Rectal smooth muscle tissue (tissue), 1 donor: ENCODE results near the gene CARNS1.
"Not testable (repeated sequence)": the region's sequence is repeated elsewhere in the genome, so short reads cannot be mapped to it uniquely, and the experiment has no call there.

ENCODE experiments used
- H3K27ac ChIP-seq: one replicate; pipeline ENCODE4 v1.7.0; 2013; ENCODE audit warnings: low read depth, low read length, inconsistent platforms
- H3K27me3 ChIP-seq: one replicate; pipeline ENCODE4 v1.7.0; 2013; ENCODE audit warnings: low read length; ENCODE audit not compliant: control insufficient read depth, insufficient read depth
- H3K36me3 ChIP-seq: one replicate; pipeline ENCODE4 v1.7.0; 2013; ENCODE audit warnings: low read length; ENCODE audit not compliant: control insufficient read depth, insufficient read depth
- H3K4me1 ChIP-seq: one replicate; pipeline ENCODE4 v1.7.0; 2013; ENCODE audit warnings: low read length; ENCODE audit not compliant: control insufficient read depth, insufficient read depth
- H3K4me3 ChIP-seq: one replicate; pipeline ENCODE4 v1.7.0; 2013; ENCODE audit warnings: low read length
- H3K9ac ChIP-seq: one replicate; pipeline ENCODE4 v1.7.0; 2013; ENCODE audit warnings: low read length

Gene CARNS1

GRCh38 chr11:67403085-67403484 lies 12.4 kb upstream of the CARNS1 start:
- H3K27me3 ChIP-seq, H3K4me3 ChIP-seq, H3K27ac ChIP-seq, H3K9ac ChIP-seq: not testable (repeated sequence)
- peaks cover 14% of the 10 kb centered on the region for H3K36me3 ChIP-seq
- peaks cover 13% of the 10 kb centered on the region for H3K4me1 ChIP-seq

GRCh38 chr11:67404515-67405195 lies 10.8 kb upstream of the CARNS1 start:
- H3K36me3 ChIP-seq: no peaks in the 10 kb centered on the region
- H3K9ac ChIP-seq: no peak overlapping the region
- no peak overlapping the region for H3K27ac ChIP-seq
- H3K27me3 ChIP-seq: peaks cover 4% of the 10 kb centered on the region
- peaks cover 8% of the 10 kb centered on the region for H3K4me1 ChIP-seq
- peak overlapping the region; percentile 57 for H3K4me3 ChIP-seq

- Histone ChIP-seq H3K4me1 (peaks cover 4% of the 10 kb centered on the region), H3K36me3 (no peaks in the 10 kb centered on the region), H3K9ac (no peak overlapping the region), H3K4me3 (peak overlapping the region; percentile 57), H3K27me3 (peaks cover 4% of the 10 kb centered on the region), H3K27ac (no peak overlapping the region)
These were observed 10.3 kb upstream of the CARNS1 start for GRCh38 chr11:67405196-67405567.

- H3K4me3 ChIP-seq: no peak overlapping the region
- H3K27ac ChIP-seq: no peak overlapping the region
- H3K27me3 ChIP-seq: peaks cover 10% of the 10 kb centered on the region
- no peak overlapping the region for H3K9ac ChIP-seq
- H3K36me3 ChIP-seq: no peaks in the 10 kb centered on the region
- no peaks in the 10 kb centered on the region for H3K4me1 ChIP-seq
These were observed 9.7 kb upstream of the CARNS1 start for GRCh38 chr11:67405688-67406339.

- no peak overlapping the region for H3K9ac ChIP-seq
These were observed 9.0 kb upstream of the CARNS1 start for GRCh38 chr11:67406420-67406968.

GRCh38 chr11:67406969-67407687 lies 8.3 kb upstream of the CARNS1 start:
- no peak overlapping the region for H3K9ac ChIP-seq
- H3K27ac ChIP-seq: no peak overlapping the region
- H3K4me1 ChIP-seq: no peaks in the 10 kb centered on the region
- no peak overlapping the region for H3K4me3 ChIP-seq
- no peaks in the 10 kb centered on the region for H3K36me3 ChIP-seq
- H3K27me3 ChIP-seq: peaks cover 16% of the 10 kb centered on the region

More at GRCh38 chr11:67406420-67406968, 9.0 kb upstream of the CARNS1 start:
- Histone ChIP-seq H3K4me1 (no peaks in the 10 kb centered on the region), H3K36me3 (no peaks in the 10 kb centered on the region), H3K27me3 (peaks cover 16% of the 10 kb centered on the region), H3K4me3 (no peak overlapping the region), H3K27ac (no peak overlapping the region)

- Histone ChIP-seq H3K27ac (no peak overlapping the region), H3K27me3 (peaks cover 16% of the 10 kb centered on the region), H3K36me3 (no peaks in the 10 kb centered on the region), H3K4me1 (no peaks in the 10 kb centered on the region), H3K9ac (no peak overlapping the region), H3K4me3 (no peak overlapping the region)
These were observed 7.8 kb upstream of the CARNS1 start for GRCh38 chr11:67407688-67408163.

- H3K27ac ChIP-seq: no peak overlapping the region
- H3K9ac ChIP-seq: no peak overlapping the region
- peaks cover 16% of the 10 kb centered on the region for H3K27me3 ChIP-seq
- no peak overlapping the region for H3K4me3 ChIP-seq
- no peaks in the 10 kb centered on the region for H3K4me1 ChIP-seq
- no peaks in the 10 kb centered on the region for H3K36me3 ChIP-seq
These were observed 6.9 kb upstream of the CARNS1 start for GRCh38 chr11:67408437-67409200.

GRCh38 chr11:67409261-67409666 lies 6.2 kb upstream of the CARNS1 start:
- no peak overlapping the region for H3K9ac ChIP-seq

GRCh38 chr11:67409781-67410368 lies 5.6 kb upstream of the CARNS1 start:
- H3K27ac ChIP-seq: no peak overlapping the region
- H3K4me1 ChIP-seq: no peaks in the 10 kb centered on the region
- no peaks in the 10 kb centered on the region for H3K36me3 ChIP-seq
- H3K4me3 ChIP-seq: peak overlapping the region; percentile 2
- H3K9ac ChIP-seq: no peak overlapping the region
- peaks cover 16% of the 10 kb centered on the region for H3K27me3 ChIP-seq

More at GRCh38 chr11:67409261-67409666, 6.2 kb upstream of the CARNS1 start:
- Histone ChIP-seq H3K27me3 (peaks cover 16% of the 10 kb centered on the region), H3K4me1 (no peaks in the 10 kb centered on the region), H3K36me3 (no peaks in the 10 kb centered on the region), H3K4me3 (no peak overlapping the region), H3K27ac (no peak overlapping the region)

- Histone ChIP-seq H3K4me3 (no peak overlapping the region), H3K9ac (no peak overlapping the region), H3K36me3 (no peaks in the 10 kb centered on the region), H3K27me3 (peaks cover 16% of the 10 kb centered on the region), H3K27ac (no peak overlapping the region), H3K4me1 (no peaks in the 10 kb centered on the region)
These were observed 5.1 kb upstream of the CARNS1 start for GRCh38 chr11:67410369-67410831.
